Activated naive CD4-positive, alpha-beta T cell treated with anti-CD3 and anti-CD28 coated beads, Interleukin-2, amount 50 U/mL, for 16 hours (primary cell): ENCODE data around the gene ZNF611.
"Not testable (repeated sequence)": the region's sequence is repeated elsewhere in the genome, so short reads cannot be mapped to it uniquely, and the experiment has no call there.

Experiments
- DNase-seq: peaks from one replicate; pipeline ENCODE4 v3.0.0-alpha.2; 2020

The ZNF611 gene

DNA sequence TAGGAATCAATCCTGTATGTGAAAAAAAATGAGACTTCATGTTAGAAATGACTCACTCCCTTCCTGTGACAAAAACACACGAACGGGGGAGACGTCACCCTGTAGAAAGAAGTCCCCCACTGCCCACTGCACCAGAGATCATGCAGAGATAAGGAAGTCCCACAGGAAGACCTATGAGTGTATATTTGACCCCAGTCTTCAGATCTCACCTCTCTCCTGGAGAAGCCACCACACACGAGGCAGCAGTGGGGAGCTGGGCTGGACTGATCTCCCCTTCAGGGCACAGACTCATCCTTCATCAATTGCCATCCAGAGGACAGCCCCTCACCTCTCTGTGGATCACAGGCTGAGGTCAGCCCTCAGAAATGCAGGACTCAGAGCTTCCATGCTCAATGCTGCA lies 18.9 kb downstream of the ZNF611 start:
- not testable (repeated sequence) for DNase-seq

DNA sequence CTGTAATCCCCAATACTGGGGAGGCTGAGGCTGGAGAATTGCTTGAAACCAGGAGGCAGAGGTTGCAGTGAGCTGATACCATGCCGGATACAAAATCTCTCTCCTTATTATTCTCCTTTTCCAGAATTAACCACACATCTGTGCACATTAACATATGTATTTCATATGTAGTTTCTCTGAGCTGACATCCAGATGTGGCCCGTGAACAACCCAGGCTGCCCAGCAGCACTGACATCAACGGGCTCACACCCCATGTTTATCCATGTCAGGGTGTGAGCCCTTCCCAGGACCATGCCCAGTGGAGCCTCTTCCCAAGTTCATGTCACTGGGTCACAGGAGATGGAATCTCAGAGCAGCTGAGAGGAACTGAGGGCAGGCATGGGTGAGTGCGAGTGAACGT lies 19.5 kb downstream of the ZNF611 start:
- DNase-seq = not testable (repeated sequence)

DNA sequence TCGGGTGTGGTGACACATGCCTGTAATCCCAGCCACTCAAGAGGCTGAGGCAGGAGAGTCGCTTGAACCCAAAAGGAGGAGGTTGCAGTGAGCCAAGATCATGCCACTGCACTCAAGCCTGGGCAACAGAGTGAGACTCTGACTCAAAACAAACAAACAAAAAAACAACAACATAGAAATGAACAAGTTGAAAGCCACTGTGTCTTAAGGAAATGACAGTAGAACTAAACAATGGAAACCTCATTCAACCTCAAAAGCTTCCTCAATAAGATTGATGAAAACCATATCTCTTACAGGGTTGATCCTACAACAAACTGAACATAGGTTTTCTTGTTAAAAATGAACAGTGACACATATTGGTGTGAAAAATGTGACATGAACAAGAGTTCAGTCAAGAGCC lies 21.8 kb downstream of the ZNF611 start:
- not testable (repeated sequence) for DNase-seq

DNA sequence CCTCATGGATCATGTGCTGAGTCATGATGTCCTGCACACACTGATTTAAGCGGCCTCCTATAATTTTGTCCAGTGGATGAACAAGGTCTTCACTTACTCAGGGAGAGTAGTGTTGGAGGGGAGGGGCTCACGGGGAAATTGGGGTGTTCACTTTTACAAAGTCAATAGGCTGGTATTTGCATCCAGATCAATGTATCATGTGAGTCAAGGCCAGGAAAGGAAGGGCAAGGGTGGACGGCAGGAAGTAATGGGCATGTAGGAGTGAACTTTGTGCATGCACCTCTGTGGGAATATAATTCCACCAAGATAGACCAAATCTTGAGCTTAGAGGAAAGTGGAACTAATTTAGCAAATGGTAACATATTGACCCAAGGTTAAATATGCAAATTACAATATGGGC lies 23.2 kb downstream of the ZNF611 start:
- not testable (repeated sequence) for DNase-seq

DNA sequence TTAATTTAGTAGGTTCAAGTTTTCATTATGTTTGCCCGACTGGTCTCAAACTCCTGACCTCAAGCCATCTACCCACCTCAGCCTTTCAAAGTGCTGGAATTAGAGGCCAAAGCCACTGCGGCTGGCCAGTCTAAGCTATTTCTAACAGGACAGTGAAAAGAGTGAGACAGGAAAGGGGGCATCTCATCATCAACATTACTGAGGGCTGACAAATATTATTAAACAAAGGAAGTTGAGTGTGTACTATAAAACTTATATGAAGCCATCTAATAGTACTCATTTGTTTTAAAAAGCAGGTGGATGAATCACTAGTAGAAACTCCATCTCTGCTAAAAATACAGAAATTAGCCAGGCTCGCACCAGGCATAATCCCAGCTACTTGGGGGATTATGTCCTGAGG lies 24.3 kb downstream of the ZNF611 start:
- no peak for DNase-seq

DNA sequence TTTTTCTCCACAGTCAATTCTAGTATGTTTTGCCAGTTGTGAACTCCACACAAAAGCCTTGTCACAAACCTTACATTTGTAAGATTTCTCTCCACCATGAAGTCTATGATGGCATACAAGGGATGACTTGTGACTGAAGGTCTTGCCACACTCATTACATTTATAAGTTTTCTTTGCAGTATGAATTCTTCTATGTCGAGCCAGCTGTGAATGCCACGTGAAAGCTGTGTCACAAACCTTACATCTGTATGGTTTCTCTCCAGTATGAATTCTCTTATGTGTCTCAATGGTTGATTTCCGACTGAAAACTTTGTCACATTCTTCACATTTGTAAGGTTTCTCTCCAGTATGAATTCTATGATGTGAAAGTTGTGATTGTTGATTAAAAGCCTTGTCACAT lies 29.2 kb downstream of the ZNF611 start:
- not testable (repeated sequence) for DNase-seq

DNA sequence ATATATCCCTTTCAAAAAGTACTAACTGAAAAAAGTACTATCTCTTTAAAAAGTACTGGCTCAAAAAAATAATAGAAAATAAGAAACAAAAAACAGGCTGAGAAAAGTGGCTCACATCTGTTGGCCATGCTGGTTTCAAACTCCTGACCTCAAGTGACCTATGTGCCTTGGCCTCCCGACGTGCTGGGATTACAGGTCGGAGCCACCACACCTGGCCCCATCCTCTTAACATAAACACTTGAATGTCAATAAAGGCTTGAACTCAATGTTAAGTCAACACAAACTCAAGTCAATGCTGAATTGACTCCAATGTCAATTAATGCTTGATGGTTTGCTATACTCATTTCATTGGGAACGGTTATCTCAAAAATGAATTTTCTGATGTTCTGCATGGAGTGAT lies 30.9 kb downstream of the ZNF611 start:
- DNase-seq = no peak

DNA sequence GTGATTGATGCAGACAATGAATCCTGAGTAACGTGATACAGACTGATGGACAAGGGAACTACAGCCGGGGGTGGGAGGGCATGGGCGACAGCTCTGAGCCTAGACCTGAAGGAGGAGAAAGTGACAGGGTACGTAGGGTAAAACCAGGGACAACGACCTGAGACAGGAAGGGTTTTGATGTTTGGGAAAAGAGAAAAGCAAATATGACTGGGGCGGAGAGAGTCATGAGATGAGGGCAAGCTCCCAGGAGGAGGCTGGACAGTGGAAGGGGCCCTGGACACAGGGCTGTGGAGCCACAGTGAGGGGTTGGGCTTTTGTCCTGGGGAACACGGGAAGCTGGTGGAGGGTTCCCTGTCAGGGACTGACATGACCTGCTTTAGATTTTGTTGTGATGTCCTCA lies 34.2 kb downstream of the ZNF611 start:
- no peak for DNase-seq

DNA sequence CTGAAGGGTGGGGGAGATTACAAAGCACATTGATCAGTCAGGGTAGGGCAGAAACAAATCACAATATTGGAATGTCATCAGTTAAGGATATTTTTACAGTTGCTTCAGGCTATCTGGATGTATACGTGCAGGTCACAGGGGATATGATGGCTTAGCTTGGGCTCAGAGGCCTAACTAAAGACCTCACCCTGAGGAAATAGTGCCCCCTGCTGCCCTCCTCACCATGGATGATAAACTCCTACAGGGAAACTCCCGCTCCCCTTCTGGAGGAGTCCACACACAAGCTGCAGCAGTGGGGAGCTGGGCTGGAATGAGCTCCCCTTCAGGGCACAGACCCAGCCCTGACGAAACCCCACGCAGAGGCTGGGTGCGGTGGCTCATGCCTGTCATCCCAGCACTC lies 35.3 kb downstream of the ZNF611 start:
- not testable (repeated sequence) for DNase-seq

DNA sequence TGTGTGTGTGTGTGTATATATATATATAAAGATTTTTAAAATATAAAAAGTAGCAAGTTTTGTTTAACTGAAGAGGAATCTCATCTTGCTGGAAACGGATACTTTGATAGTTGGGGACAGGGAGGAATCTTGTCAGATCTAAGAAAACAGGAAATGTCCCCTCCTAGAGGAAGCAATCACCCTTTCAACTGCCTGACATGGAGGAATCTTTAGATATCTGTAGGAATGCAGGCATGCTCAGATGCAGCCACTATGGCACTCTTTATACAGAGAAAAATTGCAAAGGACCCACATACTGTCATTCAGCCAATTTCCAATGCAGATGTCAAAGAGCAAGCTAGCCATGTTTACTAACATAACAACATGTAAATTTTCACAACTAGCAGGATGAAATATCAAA lies 38.8 kb downstream of the ZNF611 start:
- DNase-seq = no peak

DNA sequence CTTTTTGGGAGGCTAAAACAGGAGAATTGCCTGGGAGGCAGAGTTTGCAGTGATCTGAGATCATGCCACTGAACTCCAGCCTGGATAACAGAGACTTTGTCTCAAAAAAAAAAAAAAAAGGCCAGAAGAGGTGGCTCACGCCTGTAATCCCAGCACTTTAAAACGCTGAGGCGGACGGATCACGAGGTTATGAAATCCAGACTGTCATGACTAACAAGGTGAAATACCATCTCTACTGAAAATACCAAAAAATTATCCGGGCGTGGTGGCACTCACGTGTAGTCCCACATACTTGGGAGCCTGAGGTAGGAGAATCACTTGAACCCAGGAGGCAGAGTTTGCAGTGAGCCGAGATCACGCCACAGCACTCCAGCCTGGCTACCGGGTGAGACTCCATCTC lies 39.9 kb downstream of the ZNF611 start:
- no peak for DNase-seq

DNA sequence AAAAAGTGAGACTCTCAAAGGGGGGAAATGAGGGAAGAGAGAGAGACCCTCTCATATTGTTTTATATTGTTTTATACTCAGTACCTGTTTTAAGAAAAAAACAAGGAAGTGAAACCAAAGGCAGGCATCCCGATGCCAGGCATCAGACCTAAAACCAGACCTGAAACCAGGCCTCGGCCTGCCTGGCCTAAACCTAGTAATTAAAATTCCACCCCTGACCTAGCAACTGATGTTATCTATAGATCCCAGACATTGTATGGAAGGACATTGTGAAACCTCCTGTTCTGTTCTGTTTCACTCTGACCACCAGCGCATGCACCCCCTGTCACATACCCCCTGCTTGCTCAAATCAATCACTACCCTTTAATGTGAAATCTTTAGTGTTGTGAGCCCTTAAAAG lies 40.6 kb downstream of the ZNF611 start:
- DNase-seq = not testable (repeated sequence)

DNA sequence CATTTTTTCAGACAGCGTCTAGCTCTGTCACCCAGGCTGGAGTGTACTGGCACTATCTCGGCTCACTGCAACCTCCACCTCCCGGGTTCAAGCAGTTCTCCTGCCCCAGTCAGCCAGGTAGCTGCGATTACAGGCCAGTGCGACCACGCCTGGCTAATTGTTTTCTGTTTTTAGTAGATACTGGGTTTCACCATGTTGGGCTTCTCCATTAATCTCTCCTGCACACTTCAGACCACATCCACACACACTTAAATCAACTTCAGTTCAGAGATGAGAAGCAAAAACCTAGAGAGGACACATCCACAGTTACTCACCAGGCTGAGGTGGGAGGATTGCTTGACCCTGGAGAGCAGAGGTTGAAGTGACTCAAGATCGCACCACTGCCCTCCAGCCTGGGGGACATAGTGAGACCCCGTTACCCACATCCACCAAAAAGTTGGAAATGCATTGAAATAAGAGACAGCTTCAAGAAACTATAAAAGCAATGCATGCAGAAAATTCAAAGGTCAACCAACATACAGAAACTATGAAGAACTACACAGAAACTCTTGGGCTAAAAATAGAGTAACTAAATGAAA lies 42.3 kb downstream of the ZNF611 start:
- no peak for DNase-seq

DNA sequence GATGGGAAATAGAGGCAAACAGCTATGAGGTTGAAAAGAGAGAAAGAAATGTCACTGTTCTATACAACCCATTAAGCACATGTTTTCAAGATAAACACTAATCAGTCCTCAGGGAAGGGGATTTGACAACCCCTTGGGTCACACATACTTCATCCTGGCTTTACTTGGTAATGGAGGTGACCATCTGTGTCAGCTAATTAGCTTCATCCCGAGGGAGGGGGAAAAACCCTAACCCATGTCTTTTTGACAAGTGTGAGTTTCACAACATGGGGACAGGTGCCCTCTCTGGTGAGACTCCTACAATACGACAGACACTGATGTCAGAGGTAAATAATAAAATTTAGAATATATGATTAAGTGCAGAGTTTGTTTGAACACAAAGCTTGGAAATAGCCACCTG lies 43.1 kb downstream of the ZNF611 start:
- DNase-seq = no peak

DNA sequence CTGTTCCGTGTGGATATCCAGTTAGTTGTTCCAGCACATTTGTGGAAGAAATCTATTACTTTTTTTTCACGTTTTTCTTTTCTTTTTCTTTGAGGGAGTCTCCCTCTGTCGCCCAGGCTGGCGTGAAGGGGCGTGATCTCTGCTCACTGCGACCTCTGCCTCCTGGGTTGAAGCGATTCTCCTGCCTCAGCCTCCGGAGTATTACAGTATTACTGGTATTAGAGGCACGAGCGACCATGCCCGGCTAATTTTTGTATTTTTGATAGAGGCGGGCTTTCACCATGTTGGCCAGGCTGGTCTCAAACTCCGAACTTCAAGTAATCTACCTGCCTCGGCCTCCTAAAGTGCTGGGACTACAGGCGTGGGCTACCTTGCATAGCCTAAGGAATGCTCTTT lies 43.6 kb downstream of the ZNF611 start:
- DNase-seq = no peak

DNA sequence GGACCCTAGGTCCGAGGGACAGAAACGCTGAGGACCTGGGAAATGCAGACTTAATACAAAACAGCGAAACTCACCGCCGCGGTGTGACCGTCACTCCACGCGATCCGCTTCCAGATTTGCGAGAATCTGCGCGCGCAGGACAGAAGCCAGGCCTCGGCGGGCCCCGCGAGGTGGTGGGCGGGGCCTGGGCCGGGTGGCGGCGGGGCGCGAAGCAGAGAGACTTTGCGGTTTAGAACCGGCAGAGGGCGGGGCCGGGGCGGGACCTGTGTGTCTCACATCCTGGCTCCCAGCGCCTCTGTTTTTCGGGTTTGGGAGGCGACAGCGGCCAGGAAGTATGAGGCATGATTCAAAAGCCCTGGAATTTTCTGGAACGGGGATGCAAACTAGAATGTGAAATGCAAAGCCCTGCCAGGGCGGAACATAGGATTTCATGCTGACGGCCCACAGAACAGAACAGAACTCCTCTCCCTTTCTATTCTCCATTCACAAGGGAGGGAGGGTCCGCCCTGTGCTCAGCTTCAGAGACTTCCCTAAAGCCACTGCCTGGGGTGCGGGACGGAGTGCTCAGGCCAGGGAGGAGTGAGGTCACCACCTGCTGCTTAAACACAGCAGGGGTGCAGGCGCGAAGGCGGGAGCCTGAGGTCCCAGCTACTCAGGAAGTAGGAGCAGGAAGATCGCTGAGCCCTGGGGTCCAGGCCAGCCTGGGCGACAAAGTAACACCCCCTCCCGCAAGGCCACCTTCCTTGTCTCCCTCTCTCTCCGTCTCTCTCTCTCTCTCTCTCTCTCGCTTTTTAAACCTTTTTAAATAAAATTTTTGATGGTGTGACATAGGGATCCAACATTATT lies 44.3 kb downstream of the ZNF611 start:
- peak; percentile 91 for DNase-seq

DNA sequence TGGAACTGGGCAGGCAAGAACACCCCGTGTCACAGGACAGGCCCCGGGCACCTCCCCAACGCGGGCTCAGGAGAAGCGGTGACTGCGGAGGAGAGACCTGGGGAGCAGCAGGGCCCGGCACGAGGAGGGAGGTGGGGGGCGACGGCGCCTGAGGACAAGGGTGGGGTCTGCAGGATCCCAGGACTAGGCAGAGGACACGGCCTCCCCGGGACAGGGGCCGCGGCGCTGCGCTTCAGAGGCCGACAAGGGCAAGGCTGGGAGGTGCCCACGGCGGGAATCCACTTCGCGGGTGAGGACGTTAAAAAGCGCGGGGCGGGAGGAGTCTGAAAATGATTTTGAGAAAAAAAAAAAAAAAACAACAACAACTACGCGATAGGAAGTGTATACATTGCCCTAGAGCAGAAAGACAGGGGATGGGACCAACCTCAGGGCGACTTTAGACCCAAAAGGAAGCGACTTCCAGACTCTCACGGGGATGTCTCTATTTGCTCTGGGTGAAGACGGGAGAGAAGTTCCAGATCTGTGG lies 44.9 kb downstream of the ZNF611 start:
- peak; percentile 43 for DNase-seq

DNA sequence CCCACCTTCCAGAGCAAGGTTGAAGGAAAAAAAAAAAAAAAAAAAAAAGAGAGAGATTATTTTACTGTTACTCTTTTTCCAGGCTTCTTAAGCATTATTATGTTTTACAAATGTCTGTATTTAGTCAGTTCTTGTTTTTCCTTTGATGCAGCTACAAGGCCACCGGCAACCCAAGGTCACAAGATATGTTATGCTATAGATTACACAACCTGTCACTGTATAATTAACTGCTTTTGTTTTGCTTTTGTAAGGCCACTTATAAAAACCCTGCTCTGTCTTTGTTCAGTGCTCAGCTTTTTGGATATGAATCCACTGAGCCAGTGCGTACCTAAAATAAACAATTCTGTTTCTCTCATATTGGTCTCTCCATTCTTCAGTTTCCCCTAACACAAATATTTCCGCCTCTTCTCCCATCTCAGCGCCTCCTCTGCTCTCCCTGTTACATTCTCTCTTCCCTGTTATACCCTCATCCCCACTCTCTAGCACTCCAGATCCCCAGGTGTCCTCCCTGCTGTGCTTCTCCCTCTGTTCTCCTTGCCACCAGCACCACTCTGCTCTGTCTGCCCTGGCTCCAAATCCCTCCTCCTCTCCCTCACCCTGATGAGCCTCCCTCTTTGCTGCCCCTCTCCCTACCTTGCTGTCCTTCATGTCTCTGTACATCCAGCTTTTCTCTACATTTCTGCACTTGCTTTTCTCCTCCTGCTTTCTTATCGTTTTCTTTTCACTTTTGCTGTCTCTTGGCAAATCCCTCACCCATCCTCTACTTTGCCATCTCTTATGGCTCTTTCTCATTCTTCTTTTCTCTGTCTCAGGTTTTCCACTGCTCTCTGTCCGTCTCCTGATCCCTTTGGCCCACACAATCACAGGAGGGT lies 45.7 kb downstream of the ZNF611 start:
- not testable (repeated sequence) for DNase-seq

DNA sequence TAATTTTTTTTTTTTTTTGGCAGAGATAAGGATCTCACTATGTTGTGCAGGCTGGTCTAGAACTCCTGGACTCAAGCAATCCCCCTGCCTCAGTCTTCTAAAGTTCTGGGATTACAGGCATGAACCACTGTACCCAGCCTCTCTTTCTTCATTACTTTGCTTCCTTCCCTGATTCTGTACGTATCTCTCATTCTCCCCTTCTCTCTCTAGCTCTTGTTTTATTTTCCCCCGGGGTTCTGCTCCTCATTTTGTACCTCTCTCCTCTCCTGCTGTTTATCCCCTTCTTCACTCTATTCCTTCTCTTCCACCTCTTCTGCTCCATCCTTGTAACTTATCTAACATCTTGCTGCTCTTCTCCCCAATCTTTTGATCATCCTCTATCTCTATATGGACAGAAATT lies 46.5 kb downstream of the ZNF611 start:
- DNase-seq = no peak

DNA sequence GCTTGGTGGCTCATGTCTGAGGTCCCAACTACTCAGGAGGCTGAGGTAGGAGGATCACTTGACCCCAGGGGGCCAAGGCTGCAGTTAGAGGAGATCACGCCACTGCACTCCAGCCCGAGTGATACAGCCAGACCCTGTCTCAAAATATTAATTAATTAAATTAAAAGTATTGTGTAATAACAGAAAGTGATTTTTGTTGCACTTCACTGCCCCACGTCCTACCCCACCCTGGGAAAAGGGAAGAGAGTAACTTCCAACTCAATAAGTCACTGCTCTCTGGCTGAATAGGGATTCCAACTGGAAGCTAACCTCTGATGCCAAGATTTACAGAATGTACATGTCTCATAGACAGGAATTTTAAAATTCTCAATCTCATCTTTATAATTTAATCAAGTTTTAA lies 47.2 kb downstream of the ZNF611 start:
- no peak for DNase-seq

DNA sequence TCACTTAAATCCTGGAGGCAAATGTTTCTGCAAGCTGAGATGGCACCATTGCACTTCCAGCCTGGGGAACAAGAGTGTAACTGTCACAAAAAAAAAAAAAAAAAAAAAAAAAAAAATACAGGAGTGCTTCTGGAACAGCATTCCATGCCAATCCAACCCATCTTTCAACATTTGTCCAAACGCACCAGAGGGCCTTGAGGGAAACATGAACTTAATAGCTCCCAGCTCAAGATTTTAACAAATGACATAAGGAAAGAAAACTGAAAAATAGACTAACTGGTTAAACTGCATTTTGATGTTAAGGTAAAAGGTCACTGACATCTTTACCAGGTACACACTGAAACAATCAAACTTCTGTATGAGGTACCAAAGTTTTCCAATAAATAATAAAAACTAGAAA lies 49.0 kb downstream of the ZNF611 start:
- no peak for DNase-seq

DNA sequence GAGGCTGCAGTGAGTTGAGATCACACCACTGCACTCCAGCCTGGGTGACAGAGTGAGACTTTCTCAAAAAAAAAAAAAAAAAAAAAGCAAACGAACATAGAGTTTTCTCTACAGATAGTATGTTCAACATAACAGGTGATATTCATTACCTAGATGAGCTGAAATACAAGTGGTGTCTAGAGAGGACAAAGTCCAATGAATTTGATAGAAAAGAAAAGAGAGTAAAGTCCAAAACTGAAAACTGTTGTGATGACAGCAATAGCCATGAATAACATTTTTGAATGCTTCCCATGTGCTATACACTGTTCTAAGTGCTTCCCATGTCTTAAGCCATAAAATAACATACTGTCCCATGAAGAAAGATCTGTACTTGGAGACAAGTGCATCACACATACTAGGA lies 53.6 kb downstream of the ZNF611 start:
- not testable (repeated sequence) for DNase-seq

DNA sequence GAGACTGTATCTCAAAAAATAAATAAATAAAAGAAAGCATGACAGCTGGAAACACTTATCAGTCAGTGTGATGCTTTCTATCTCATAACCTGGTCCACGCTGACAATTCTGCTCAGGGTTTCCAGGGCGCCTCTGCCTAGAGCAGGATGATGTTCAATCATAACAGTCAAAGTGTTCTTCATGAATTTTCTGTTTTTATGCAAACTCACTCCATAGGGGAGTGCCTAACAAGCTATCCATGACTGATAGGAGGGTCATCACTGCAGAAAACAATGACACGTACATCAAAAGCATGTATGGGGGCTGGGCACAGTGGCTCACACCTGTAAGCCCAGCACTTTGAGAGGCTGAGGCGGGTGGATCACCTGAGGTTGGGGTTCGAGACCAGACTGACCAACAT lies 55.2 kb downstream of the ZNF611 start:
- DNase-seq = no peak
